Testis (tissue), 2 donors: Measurements from ENCODE around the gene WDR27.

Source experiments
- POLR2A ChIP-seq: fragments of 450-650 bp; IDR thresholded peaks from one replicate; pipeline ENCODE4 v1.6.1; 2017; ENCODE audit warnings: antibody characterized with exemption, mild to moderate bottlenecking, moderate library complexity
- TF ChIP-seq, protein P1 (sequence below), 3 experiments: fragments of 450-650 bp in 2 of 3; fragments of 200-600 bp in 1 of 3; sonication (generic) in 1 of 3; IDR thresholded peaks; one replicate each; pipeline ENCODE4 v1.5.1; 2016 to 2019; ENCODE audit warnings: antibody characterized with exemption in 3 of 3, mild to moderate bottlenecking in 2 of 3, moderate library complexity in 1 of 3

DNA sequence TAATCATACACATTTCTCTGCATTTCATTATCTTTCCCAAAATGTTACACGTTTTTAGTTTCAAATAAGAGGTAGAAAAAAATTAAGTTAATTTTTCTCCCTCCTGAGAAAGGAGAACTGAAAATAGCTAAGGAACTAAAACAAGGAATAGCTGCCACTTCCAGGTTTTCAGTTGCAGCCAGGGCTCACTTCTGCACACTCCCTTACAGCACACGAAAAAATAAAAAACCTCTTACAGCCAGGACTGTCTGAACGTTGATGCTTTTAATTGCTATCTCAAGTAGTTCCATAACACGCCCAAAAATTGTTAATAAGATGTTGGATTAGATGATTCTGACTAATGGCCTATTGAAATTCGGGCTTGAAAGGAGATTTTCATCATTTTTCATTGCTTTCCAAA, 294.5 kb downstream of the WDR27 start:
- TF ChIP-seq, protein P1, sequence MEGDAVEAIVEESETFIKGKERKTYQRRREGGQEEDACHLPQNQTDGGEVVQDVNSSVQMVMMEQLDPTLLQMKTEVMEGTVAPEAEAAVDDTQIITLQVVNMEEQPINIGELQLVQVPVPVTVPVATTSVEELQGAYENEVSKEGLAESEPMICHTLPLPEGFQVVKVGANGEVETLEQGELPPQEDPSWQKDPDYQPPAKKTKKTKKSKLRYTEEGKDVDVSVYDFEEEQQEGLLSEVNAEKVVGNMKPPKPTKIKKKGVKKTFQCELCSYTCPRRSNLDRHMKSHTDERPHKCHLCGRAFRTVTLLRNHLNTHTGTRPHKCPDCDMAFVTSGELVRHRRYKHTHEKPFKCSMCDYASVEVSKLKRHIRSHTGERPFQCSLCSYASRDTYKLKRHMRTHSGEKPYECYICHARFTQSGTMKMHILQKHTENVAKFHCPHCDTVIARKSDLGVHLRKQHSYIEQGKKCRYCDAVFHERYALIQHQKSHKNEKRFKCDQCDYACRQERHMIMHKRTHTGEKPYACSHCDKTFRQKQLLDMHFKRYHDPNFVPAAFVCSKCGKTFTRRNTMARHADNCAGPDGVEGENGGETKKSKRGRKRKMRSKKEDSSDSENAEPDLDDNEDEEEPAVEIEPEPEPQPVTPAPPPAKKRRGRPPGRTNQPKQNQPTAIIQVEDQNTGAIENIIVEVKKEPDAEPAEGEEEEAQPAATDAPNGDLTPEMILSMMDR (IDR thresholded peaks at IDR 0.05) = no peak
- no peak for TF ChIP-seq POLR2A
